ENCODE measurements around the gene MIX23. TPM values are rescaled to one million over a fixed set of nuclear protein-coding genes. Genes with fewer than 3 reads are reported as not detected.

Gene MIX23
- total RNA-seq, 6 experiments from 2014 or later, result 21.3 to 36.0 (median 27.1) TPM

DNA sequence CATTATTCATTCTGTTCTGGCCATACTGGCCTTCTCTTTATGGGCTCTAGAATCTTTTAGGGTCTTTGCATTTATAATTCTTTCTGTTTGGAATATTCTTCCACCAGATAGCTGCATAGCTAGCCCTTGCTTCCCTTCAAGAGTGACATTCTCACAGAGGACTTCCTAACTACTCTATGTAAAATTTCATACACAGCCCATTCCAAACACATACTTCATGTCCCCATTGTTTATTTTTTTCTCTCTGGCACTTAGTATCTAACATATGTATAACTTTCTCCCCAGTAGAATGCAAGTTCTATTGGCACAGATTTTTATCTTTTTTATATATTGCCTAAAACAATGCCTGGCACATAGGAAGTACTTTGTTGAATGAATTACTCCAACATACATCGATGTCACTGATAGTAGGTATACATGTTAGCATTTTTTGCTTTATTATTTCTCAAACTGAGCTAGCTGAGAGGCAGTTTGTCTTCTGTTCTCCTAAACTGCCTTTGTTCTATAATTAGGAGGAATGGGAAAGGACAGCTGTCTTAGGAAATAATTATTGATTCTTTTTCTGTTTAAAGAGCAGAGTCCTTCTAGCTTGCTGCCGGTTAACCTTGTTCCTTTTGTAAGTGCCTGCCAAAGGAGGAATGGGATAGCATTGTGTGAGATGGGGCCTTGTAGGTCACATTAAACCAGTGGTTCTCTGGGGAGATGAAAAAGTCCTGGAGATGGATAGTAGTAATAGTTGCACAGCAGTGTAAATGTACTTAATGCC lies 8.8 kb upstream of the MIX23 start:
- H3K9me3 ChIP-seq, result no peaks in the 10 kb centered on the region
- H3K27me3 ChIP-seq, result no peaks in the 10 kb centered on the region
- H3K36me3 ChIP-seq, result no peaks in the 10 kb centered on the region
- peak overlapping the region in 2 of 3 donors; percentile 28 to 65 for H3K27ac ChIP-seq
- intact Hi-C loops (cut with DNase I), result no loop called here
- TF ChIP-seq, protein P1, sequence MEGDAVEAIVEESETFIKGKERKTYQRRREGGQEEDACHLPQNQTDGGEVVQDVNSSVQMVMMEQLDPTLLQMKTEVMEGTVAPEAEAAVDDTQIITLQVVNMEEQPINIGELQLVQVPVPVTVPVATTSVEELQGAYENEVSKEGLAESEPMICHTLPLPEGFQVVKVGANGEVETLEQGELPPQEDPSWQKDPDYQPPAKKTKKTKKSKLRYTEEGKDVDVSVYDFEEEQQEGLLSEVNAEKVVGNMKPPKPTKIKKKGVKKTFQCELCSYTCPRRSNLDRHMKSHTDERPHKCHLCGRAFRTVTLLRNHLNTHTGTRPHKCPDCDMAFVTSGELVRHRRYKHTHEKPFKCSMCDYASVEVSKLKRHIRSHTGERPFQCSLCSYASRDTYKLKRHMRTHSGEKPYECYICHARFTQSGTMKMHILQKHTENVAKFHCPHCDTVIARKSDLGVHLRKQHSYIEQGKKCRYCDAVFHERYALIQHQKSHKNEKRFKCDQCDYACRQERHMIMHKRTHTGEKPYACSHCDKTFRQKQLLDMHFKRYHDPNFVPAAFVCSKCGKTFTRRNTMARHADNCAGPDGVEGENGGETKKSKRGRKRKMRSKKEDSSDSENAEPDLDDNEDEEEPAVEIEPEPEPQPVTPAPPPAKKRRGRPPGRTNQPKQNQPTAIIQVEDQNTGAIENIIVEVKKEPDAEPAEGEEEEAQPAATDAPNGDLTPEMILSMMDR (IDR thresholded peaks at IDR 0.05), result no peak
- TF ChIP-seq POLR2A (IDR thresholded peaks at IDR 0.05), result no peak
- 34% methylated on average over 2 of the region's 2 CpGs for WGBS (ENCODE audit: insufficient coverage, low coverage, low lambda C conversion rate, missing lambda C conversion rate)
- no peak overlapping the region for H3K4me3 ChIP-seq
- DNase-seq (no peak), ATAC-seq (peak; percentile 72 to 90 (median 82))
- peaks cover 0 to 52% (median 24%) of the 10 kb centered on the region in 4 donors for H3K4me1 ChIP-seq

DNA sequence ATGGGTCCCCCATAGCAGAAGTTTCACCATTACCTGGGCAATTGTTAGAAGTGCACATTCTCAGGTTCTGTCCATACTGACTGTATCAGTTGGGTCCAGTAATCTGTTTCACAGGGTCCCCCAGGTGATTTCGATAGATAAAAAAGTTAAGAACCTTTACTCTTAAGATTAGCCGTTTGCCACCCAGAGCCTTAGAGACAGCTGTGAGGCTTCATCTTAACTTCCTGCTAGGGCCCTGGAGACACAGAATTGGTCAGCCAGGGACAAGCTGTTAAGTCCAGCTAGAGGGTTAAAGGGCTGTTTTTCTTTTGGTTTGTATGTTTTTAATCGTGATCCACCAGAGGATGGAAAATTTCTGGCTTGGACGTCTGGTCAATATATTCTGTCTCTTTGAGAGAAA lies 7.6 kb upstream of the MIX23 start:
- Histone ChIP-seq H3K4me1 (peaks cover 0 to 55% (median 25%) of the 10 kb centered on the region in 4 donors), H3K4me3 (no peak overlapping the region), H3K27ac (peak overlapping the region; percentile 28 to 65 (median 28)), H3K36me3 (no peaks in the 10 kb centered on the region), H3K9me3 (no peaks in the 10 kb centered on the region), H3K27me3 (no peaks in the 10 kb centered on the region)
- WGBS (ENCODE audit: insufficient coverage, low coverage, low lambda C conversion rate, missing lambda C conversion rate), result 22% methylated on average over 4 of the region's 4 CpGs
- no peak for TF ChIP-seq POLR2A (IDR thresholded peaks at IDR 0.05)
- TF ChIP-seq, protein P1 (IDR thresholded peaks at IDR 0.05), result no peak
- intact Hi-C loops (cut with DNase I), result no loop called here
- no peak for DNase-seq
- peak; percentile 27 to 52 (median 42) for ATAC-seq

DNA sequence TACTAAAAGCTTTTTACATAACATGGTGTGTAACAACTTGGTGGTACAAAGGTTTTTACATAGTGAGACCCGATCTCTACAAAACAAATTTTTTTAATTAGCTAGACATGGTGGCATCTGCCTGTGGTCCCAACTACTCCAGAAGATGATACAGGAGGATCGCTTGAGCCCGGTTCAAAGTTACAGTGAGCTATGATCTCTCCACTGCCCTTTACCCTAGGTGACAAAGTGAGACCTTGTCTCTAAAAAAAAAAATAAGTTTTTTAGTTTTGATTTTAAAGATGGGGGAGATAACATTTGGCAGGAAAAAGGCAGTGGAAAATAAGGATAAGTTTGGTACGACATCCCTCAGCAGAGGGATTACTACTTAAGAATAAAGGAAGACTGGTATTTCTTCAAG lies 6.9 kb upstream of the MIX23 start:
- Histone ChIP-seq H3K36me3 (no peaks in the 10 kb centered on the region), H3K27ac (peak overlapping the region in 2 of 3 donors; percentile 28 to 65), H3K27me3 (no peaks in the 10 kb centered on the region), H3K4me1 (peaks cover 0 to 62% (median 29%) of the 10 kb centered on the region in 4 donors), H3K4me3 (no peak overlapping the region), H3K9me3 (no peaks in the 10 kb centered on the region)
- TF ChIP-seq, protein P1 (IDR thresholded peaks at IDR 0.05), result no peak
- no peak for TF ChIP-seq POLR2A (IDR thresholded peaks at IDR 0.05)
- WGBS (ENCODE audit: insufficient coverage, low coverage, low lambda C conversion rate, missing lambda C conversion rate), result 26% methylated on average over 4 of the region's 4 CpGs
- intact Hi-C loops (cut with DNase I), result no loop called here
- ATAC-seq (peak in 3 of 4 donors; percentile 20 to 36 (median 27)), DNase-seq (no peak)

DNA sequence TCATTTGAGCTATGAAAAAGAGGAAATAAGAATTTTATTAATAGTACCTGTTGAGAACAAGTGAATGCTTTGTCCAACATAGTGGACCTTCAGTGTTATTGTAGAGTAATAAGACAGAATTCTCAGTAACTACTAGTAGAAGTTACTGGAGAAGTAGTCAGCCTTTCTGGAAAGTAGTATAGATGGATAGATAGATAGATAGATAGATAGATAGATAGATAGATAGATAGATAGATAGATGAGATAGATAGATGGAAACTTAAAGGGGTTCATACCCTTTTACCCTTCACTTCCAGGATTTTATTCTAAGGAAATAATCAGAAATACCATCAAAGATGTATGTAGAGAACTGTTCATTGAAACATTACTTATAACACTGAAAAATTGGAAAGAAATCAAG lies 6.2 kb upstream of the MIX23 start:
- peaks cover 0 to 58% (median 32%) of the 10 kb centered on the region in 4 donors for H3K4me1 ChIP-seq
- no peaks in the 10 kb centered on the region for H3K27me3 ChIP-seq
- no peak for DNase-seq
- TF ChIP-seq, protein P1 (IDR thresholded peaks at IDR 0.05), result no peak
- TF ChIP-seq POLR2A (IDR thresholded peaks at IDR 0.05), result no peak
- no peaks in the 10 kb centered on the region for H3K9me3 ChIP-seq
- H3K27ac ChIP-seq, result no peak overlapping the region
- no peak overlapping the region for H3K4me3 ChIP-seq
- H3K36me3 ChIP-seq, result no peaks in the 10 kb centered on the region
- intact Hi-C loops (cut with DNase I), result no loop called here
- ATAC-seq, result no peak
